ENCODE data around the gene FAM78A.

DNA sequence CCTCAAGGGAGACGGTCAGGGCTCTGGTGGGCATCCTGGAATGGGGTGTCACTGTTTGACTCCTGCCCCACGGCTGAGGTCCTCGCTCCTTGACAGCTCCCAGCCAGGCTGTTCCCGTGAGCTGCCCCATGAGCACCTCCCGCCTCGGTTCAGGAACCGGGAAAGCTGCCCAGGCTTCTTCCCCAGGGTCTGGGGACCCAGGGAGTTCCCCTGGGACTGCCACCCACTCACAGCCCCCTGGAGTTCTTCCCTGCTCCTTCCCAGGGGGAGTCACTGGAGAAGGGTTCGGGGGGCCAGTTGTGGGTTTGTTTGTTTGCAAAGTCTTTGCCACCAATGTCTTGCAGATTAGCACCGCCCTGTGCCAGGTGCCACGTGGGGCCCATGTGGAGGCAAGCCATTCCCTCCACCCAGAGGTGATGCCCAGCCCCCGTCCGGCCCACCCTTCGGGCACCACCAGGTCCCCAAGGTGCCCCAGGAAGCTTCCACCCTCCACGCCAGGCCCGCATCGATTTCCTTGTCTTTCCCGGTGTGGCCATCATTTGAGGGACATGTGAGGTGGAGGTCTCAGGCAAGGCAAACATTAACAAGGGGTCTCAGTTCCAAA lies 14.6 kb upstream of the FAM78A start:
- TF ChIP-seq, protein P1, sequence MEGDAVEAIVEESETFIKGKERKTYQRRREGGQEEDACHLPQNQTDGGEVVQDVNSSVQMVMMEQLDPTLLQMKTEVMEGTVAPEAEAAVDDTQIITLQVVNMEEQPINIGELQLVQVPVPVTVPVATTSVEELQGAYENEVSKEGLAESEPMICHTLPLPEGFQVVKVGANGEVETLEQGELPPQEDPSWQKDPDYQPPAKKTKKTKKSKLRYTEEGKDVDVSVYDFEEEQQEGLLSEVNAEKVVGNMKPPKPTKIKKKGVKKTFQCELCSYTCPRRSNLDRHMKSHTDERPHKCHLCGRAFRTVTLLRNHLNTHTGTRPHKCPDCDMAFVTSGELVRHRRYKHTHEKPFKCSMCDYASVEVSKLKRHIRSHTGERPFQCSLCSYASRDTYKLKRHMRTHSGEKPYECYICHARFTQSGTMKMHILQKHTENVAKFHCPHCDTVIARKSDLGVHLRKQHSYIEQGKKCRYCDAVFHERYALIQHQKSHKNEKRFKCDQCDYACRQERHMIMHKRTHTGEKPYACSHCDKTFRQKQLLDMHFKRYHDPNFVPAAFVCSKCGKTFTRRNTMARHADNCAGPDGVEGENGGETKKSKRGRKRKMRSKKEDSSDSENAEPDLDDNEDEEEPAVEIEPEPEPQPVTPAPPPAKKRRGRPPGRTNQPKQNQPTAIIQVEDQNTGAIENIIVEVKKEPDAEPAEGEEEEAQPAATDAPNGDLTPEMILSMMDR (IDR thresholded peaks at IDR 0.05; ENCODE audit: insufficient read depth, low read depth, low read length), result no peak
- no peak for TF ChIP-seq EZH2 (IDR thresholded peaks at IDR 0.05; ENCODE audit: insufficient read depth, low read length)

All from astrocyte (in vitro differentiated cells and primary cell).